Glomerular visceral epithelial cell (primary cell): ENCODE measurements around the gene TMCC3.
"Not testable (repeated sequence)": the region's sequence is repeated elsewhere in the genome, so short reads cannot be mapped to it uniquely, and the experiment has no call there.

Experiments used
- DNase-seq: peaks from one replicate; pipeline ENCODE4 v3.0.0-alpha.2; 2016; ENCODE audit errors: extremely low spot score

Gene TMCC3

DNA sequence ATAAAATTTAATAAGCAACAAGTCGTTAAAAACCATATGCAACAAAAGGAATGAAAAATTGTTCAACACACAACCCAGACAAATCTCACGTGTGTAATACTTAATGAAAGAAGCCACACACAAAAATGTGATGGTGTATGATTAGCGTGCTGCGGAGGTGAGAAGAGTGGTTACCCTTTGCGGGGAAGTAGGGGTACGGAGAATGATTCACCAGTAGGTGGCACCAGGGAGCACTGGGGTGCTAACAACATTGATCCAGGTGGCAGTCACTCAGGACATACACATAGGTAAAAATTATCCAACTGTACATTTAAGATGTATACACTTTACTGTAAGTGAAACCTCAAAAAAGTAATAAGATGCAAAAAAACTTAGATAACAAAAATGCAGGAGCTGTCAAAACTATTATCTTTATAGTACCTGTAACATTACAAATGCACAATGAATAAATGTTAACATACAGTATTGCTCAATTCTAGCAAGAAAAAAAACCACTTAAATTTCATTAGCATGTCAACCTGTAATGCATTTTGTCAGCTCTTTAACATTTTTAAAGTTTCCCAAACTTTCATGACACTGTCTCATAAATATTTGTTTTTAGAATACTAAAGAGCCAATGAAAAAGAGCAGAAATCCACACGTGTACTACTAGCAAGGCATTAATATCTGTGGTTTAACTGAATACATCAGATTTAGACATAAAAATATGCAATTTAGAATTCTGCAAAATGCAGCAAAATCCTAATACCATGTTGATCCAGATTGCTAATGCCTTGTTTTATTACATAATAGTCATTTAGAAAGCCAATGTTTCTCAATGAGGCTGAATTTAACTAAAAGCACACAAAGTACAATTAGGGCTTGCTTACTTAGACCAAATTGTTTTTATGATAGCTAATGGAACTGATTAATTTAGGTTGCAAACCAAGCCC is 46.7 kb downstream of the TMCC3 start:
- DNase-seq, result no peak

DNA sequence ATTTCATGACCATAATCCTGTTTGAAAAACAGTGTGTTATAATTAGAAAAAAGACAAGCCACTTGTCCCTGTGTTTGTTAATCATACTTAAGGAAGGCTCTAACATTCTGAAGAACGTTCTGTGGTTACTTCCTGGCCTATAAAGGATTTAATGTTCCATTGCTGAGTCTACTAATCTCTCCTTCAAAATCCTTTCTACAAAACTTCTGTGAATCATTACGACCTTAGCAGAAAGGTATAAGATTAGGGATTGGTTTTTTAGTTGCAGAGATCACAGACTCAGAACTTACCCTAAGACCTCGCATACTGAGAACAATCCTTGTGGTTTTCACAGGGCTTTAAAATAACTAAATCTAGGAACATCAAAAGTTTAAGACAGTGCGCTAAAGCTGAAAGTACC is 48.3 kb downstream of the TMCC3 start:
- no peak for DNase-seq

DNA sequence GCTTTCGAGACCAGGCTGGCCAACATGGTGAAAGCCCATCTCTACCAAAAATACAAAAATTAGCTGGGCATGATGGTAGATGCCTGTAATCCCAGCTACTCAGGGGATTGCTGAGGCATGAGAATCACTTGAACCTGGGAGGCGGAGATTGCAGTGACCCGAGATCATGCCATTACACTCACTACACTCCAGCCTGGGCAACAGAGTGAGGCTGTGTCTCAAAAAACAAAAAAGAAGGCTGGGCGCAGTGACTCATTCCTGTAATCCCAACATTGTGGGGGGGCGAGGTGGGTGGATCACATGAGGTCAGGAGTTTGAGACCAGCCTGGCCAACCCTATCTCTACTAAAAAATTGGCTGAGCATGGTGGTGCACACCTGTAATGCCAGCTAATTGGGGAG is 49.0 kb downstream of the TMCC3 start:
- not testable (repeated sequence) for DNase-seq

DNA sequence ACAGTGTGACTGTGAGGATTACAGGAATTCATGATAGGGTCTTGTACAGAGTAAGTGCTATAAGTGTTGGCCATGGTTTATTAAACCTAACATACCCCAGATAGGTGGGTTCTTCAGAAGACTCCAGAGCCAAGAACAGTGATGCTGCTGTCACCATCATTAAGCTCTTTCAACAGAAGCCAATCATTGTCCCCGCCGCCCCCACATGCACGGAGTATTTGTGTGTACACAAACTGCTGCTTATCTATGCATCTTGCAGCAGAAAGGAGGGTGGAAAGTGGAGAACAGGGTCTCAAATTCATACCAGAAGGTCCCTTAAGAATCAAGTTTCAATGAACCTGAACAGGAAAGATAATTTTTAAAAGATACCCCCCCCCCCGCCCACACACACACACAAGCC is 51.2 kb downstream of the TMCC3 start:
- no peak for DNase-seq

DNA sequence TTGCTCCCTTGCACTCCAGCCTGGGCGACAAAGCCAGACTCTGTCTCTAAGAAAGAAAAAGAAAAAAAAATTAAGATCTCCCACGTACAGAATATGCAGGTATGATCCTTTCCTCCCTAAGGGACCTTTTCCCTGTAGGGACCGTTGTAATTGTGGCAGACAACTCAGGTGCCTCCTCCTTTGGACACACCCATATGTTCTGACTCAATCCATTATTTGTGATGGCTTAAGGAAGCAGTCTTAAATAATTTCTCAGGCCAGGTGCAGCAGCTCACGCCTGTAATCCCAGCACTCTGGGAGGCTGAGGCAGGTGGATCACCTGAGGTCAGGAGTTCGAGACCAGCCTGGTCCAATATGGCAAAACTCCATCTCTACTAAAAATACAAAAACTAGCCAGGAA is 53.1 kb downstream of the TMCC3 start:
- DNase-seq, result no peak

DNA sequence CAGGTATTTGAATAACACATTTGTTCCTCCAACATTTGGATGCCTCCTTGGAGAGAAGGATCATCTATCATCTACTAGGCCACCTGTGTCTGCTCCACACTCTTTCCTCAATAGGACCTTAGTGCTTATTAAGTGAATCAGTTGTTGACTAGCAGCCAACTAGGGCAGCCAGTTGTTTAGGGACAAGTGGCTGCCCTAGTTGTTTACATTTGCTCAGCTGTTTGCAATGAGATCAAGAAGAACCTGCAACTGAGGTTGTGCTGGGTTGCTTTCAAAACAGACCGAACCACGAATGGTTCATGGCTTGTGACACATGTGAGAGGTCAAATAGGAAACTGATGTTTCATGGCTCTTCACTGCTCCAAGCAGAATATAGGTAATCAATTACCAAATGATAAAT is 53.8 kb downstream of the TMCC3 start:
- no peak for DNase-seq

DNA sequence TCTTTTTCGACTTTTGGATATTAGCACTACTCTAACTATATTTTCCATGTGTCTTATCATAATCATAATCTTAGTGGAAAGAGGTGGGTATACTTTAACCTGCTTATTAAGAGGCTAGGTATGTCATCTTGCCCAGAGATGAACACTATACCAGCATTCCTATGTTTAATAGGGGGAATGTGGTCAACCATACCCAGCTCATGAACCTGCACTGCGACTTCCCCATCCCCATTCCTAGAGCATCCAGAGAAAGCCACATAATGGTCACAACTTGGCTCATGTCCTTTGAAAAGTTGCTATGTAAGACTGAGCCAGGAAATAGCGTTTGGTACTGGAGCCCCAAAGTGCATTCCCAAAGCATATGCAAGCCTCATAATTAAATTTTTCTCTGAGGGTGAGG is 55.2 kb downstream of the TMCC3 start:
- DNase-seq, result peak; percentile 79

DNA sequence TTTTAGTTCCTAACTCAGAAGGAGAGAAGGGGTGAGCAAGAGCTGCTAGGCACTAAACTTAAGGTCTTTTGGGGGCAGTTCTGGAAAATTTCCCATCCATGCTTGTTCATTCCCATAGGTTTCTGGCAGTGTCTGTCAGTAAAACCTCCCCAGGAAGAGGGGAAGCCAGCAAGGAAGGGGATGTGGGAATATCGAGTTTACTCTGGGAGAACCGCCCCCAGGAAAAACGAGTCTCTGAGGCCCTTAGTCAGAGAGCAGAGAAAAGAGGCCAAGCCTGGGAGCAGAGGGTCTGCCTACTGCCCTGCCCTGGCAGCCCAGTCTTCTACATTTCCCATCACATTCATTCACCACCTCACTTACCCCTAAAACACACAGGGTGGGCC is 55.9 kb downstream of the TMCC3 start:
- no peak for DNase-seq

DNA sequence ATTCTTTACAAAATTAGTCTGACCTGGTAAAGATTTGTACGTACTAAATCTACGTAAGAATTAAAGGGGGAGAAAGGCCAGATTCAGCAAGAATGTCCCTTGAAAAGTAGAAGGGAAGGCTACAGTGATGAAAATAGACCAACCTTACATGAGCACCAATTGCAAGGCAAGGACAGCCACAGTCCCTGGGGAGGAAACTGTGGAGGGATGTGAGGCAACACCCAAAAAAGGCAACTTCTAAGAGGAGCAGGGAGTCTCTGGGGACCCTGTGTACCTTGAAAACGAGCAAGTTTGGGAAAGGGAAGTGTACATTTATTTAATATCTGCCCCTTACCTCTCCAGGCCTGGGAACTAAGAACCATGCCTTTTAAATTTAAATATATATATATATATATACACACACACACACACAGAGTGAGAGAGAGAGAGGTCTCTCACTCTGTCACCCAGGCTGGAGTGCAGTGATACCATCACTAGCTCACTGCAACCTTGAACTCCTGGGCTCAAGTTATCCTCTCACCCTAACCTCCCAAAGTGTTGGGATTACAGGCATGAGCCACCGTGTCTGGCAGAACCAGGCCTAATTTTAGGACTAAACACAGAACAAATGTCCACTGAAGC is 56.4 kb downstream of the TMCC3 start:
- DNase-seq, result no peak

DNA sequence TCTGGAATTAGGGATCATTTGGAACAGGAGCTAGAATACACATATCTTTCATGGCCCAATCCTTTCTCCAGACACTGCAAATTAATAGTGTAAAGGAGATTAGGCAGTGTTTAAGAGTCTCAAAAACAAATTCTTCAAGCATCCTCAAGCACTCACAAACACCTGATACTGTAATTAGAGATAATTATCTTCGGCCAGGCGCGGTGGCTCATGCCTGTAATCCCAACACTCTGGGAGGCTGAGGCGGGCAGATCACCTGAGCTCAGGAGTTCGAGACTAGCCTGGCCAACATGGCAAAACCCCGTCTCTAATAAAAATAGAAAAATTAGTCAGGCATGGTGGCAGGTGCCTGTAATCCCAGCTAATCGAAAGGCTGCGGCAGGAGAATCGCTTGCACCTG is 57.6 kb downstream of the TMCC3 start:
- DNase-seq, result not testable (repeated sequence)

DNA sequence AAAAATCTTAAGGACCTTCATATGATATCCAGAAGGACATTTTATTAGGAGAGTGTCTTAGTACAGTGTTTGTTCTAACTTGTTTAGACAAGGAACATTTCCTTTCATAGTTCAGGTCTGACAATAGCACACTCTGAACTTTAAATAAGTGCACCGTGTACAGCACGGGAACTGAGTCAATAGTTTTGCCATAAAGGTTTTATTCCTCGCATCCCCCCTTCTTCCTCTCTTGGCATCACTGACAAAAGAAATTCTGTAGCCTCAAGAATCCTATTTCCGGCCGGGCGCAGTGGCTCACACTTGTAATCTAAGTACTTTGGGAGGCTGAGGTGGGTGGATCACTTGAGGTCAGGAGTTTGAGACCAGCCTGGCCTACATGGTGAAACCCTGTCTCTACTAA is 58.3 kb downstream of the TMCC3 start:
- no peak for DNase-seq

DNA sequence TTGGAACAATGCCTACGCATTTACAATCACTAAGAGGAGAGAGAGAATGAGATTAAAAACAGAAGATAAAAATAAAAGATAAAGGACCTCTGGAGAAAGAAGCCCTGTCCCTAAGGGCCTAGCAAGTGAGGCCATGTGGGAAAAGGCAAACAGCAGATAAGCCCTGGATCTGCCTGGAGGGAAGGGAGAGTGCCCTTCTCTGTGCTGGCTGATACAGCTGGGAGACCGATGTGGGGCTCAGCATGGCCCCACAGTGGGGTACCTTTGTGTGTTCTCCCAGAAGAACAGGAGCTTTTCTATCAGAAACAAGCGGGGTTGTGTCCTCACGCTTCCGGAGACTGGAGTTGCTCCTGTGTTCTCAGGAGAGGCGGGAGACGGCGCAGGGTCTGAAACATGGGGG is 59.9 kb downstream of the TMCC3 start:
- no peak for DNase-seq

DNA sequence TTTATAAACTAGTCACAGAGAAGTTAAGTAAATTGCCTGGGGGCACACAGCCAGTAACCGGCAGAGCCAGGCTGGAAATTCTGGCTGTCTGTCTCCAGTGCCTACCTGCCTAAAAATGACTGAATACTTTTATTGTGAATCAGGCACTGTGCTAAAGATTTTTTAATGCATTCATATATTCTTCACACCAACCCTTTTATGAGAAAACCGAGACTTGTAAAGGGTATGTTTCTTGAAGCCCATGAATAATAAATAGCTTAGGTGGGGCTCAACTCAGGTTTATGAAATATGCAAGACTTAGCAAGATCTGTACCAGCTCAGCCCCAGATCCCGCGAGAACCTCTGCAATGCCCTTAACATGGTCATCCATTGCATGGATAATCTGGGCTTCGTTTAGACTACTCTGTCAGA is 60.8 kb downstream of the TMCC3 start:
- DNase-seq, result no peak

DNA sequence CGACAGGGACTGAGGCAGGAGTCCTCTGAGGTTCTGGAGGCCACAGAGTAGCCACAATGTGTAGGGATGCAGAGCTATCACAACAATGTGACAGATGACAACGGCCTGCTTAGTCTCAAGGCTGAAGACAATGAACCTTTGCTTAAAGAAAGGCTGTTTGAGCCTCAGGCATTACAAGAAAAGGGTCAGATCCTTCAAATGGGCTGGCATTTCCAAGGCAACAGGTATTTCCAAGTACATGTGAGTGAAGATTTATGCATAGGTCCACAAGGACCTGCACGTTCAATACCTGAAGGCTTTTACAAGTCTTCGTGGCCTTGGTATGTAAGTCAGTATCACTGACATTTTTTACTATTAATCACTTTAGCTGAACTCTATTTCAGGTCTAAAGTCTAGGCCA is 62.0 kb downstream of the TMCC3 start:
- DNase-seq, result no peak

DNA sequence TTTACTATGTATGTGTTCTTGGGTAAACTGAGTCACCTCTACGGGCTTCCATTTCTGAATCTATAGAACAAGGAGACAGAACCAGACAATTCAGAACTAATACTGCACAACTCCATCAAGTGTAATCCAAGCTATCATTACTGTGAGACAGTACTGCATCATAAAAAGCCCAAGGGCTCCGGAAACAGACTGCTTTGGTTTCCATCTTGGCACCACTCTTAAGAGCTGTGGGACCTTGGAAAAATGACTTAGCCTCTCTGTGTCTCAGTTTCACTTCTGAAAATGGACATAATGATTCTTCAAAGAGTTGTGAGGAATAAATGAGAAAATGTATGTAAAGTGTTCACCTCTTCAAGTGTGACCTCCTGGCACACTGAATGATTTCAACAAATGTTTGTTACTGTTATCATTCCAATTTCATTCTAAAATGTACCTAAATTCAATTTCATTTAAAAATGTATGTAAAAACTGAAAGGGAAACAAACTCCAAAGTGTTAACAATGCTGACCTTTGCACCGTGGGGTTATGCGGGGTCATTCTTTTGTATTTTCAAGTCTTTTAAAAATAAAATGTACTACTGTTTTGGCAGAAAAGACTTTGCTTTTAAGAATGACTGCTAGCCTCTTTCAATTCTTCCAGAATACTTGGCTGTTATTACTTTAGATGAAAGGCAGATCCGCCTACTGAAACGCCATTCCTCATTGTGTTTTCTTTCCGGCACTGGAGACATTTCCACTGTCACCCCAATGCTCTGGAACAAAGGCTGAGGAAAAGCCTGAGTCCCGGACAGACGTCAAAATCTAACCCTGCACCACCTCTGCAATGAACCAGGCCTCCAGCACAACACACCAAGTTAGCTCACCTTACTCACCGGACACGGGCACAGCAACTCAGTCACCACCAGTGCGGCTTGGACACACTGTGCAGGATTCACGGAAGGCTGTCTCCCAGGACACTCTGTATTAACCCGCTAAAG is 62.8 kb downstream of the TMCC3 start:
- no peak for DNase-seq

DNA sequence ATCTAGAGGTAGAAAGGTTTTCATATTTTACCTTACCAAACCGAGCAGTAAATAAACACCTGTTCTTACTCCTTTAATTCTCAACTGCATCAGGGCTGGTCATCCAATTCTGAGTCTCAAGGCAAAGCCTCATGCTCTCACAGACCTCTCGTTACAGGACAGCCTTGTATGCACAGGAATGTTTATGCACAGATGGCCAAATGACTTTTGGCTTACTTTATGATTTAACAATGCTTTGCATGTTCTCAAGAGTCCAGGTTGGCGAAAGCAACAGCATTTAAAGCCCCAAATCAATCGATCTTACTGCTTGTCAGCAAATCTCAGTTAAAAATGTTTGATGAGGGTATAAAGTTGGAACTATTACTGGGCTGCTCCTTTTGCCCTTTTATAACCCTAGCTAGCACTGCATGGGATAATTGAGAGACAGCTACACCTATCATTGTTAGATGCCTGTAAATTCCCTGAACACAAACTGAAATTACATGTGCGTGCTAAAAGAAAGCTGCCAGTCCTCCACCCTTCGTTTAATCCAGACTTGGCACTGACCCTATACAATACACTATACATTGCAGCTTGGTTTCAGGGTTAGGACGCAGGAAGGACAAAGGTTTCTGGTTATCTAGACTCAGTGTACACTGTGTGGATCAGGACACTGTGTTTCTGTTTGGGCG is 63.6 kb downstream of the TMCC3 start:
- DNase-seq, result no peak

DNA sequence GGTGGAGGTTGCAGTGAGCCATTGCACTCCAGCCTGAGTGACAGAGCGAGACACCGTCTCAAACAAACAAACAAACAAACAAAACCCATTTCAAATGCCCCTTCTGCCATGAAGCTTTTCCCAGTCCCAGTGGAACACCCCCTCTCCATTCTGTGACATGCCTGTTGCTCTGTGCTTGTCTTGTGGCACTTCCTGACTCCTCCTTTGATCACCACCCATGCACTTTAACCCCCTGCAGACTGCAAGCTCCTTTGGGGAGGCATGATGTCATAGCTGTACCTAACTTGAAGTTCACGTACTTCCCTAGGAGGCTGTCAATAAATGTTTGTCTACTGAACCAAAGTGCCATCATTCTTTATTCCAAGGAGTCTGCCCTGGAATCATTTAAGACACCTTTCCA is 64.7 kb downstream of the TMCC3 start:
- DNase-seq, result no peak

DNA sequence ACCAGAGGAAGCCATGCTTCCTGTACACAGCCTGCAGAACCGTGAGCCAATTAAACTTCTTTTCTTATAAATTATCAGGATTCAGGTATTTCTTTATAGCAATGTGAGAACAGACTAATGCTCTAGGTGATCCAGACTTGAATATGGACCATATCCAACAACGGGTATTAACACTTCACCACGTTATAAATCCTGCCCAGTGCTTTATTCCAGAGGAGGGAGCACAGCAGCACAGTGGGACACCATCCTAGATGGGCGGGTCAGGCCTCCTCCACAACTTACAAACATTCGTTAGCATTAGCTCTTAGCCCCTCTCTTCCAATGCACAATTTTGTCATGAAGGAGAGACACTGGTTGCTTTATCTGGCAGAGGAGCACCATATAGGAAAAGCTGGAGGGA is 66.0 kb downstream of the TMCC3 start:
- no peak for DNase-seq

DNA sequence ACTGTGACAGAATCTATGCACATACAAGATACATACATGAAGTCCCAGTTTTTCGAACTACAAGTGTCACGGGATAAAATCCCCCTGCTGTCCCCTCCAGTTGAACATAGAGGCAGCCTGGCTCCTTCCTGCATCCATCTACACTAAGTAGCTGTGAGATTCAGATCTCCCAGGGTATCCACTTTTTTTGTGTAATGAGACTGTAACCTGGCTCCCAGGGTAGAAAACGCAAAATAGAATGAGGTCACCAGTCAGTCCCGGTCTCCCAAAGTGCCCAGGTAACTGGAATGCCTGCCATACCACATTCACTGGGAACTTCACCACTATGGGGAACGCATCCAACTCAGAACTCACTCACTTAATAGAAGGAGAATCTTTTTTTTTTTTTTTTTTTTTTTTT is 67.8 kb downstream of the TMCC3 start:
- no peak for DNase-seq

DNA sequence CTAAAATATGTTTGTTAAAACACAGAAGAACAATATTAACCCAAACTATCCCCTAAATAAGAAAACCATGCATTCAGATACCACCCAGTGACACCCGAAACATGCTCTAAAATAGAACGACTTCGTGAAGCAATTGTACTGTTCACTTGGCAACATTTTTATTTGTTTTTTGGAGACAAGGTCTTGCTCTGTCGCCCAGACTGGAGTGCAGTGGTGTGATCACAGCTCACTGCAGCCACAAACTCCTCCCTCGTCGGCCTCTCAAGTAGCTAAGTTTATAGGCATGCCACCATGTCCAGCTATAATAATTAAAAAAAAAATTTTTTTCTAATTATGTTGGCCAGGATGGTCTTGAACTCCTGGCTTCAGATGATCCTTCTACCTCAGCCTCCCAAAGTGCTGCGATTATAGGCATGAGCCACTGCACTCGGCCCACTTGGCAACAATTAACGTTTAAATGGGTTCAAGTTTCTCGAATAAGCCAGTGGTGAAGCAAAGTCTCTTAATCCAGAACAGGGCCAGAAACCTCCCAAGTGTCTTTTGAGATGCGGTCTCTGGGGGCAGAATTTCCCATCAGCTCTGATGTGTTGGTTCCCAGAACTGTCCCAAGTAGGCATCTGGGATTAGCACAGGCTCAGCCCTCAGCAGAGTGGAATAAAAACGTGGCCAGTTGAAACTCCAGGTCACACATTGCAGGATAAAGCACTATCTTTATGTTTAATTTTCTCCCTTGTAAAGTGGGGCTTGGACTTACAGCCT is 74.5 kb downstream of the TMCC3 start:
- DNase-seq, result no peak

DNA sequence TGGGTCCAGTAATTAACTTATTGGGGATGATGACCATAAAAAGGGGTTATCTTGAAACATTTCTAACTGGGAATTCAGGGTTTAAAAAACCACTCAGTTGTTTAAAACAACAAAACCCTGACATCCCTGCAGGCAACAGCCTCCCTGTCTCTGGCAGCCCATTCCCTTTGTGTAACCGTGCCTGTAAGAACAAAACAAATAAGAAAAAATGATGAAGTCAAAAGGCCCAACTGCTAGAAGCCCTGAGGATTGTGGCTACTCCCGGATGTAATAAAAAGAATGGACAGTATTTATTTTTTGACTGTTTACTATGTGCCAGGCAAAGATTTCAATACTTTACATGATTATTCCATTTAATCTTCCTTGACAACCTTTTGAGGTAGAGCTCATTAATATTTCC is 75.3 kb downstream of the TMCC3 start:
- DNase-seq, result no peak
